Stomach (tissue), 9 donors: ENCODE data around the gene DHDDS. TPM values are rescaled to one million over a fixed set of nuclear protein-coding genes. Genes with fewer than 3 reads are reported as not detected.
A peak's percentile ranks its signal among the peaks of the same experiment; 100 is the strongest.

ENCODE experiments used
- DNase-seq, 2 donors: peaks; one replicate each; pipeline versions ENCODE4 v3.0.0 to v3.0.0-alpha.2; 2013 to 2019
- H3K27ac ChIP-seq, 5 donors: fragments of 200-600 bp in 4 of 5; sonication (generic) in 4 of 5; one replicate each; pipeline ENCODE4 v1.5.1; 2013 to 2019; ENCODE audit warnings: mild to moderate bottlenecking in 1 of 5, moderate library complexity in 1 of 5
- H3K27me3 ChIP-seq, 3 donors: fragments of 200-600 bp; sonication (generic); one replicate each; pipeline ENCODE4 v1.5.1; 2017 to 2019; ENCODE audit warnings: mixed run types in 1 of 3
- H3K36me3 ChIP-seq, 4 donors: fragments of 200-600 bp; sonication (generic); 1 replicate in 3 of 4; 2 replicates in 1 of 4; pipeline ENCODE4 v1.5.1; 2016 to 2019
- H3K4me1 ChIP-seq, 4 donors: fragments of 200-600 bp; sonication (generic); one replicate each; pipeline ENCODE4 v1.5.1; 2016 to 2019
- H3K4me3 ChIP-seq, 4 donors: fragments of 200-600 bp; sonication (generic) in 3 of 4; one replicate each; pipeline ENCODE4 v1.5.1; 2016 to 2019; ENCODE audit warnings: mild to moderate bottlenecking in 1 of 4
- H3K9me3 ChIP-seq, 4 donors: fragments of 200-600 bp; sonication (generic); one replicate each; pipeline ENCODE4 v1.5.1; 2016 to 2019
- EP300 ChIP-seq: sonication (generic); formaldehyde crosslinking; IDR thresholded peaks from one replicate; pipeline ENCODE4 v1.6.1; 2017; ENCODE audit warnings: antibody characterized with exemption
- POLR2A ChIP-seq, 4 donors: fragments of 450-650 bp; IDR thresholded peaks; one replicate each; pipeline ENCODE4 v1.6.1; 2016; ENCODE audit warnings: antibody characterized with exemption in 4 of 4, control low read depth in 2 of 4, mild to moderate bottlenecking in 1 of 4, moderate library complexity in 1 of 4
- POLR2AphosphoS5 ChIP-seq, 3 donors: sonication (generic); formaldehyde crosslinking; IDR thresholded peaks; one replicate each; pipeline ENCODE4 v1.6.1; 2016; ENCODE audit warnings: antibody characterized with exemption in 3 of 3
- WGBS, 5 donors: extraction: QIAGEN DNeasy Blood & Tissue Kit in 3 of 5; methylation state at CpG; one replicate each; pipeline versions ENCODE4 v1.1.5 to v1.1.7; 2013 to 2018; 5-methylcytosine and 5-hydroxymethylcytosine counted together
- intact Hi-C: fragments of 100-400 bp; cut with DNase I; formaldehyde crosslinking; loops from one replicate; pipeline ENCODE4 v1.15.1; 2023; ENCODE audit warnings: low total_unique reads
- polyA plus RNA-seq, 3 donors: library from polyadenylated mRNA; stranded (reverse); fragments of 200-250 nt; gene quantifications; one replicate each; pipeline ENCODE4 v1.2.3, GENCODE V29; 2013
- total RNA-seq, 5 donors: library from RNA; depleted of rRNA; stranded (reverse); fragments of >200 nt; gene quantifications; one replicate each; pipeline versions ENCODE4 v1.1.0 to v1.2.3, GENCODE V29; 2014 to 2016
- TF ChIP-seq, protein P1 (sequence below), 7 experiments: fragments of 450-650 bp in 4 of 7; fragments of 200-600 bp in 3 of 7; sonication (generic) in 3 of 7; IDR thresholded peaks; one replicate each; pipeline ENCODE4 v1.5.1; 2016 to 2019; ENCODE audit warnings: antibody characterized with exemption in 7 of 7, control low read depth in 2 of 7, mild to moderate bottlenecking in 1 of 7
- donor health status: healthy with polysubstance abuse.
- donor health status: Bipolar disorder and iron deficiency.
- donor health status: healthy.

DHDDS gene
- total and polyA plus RNA-seq, 8 donors = 15.3 to 63.6 (median 43.7) TPM

DNA sequence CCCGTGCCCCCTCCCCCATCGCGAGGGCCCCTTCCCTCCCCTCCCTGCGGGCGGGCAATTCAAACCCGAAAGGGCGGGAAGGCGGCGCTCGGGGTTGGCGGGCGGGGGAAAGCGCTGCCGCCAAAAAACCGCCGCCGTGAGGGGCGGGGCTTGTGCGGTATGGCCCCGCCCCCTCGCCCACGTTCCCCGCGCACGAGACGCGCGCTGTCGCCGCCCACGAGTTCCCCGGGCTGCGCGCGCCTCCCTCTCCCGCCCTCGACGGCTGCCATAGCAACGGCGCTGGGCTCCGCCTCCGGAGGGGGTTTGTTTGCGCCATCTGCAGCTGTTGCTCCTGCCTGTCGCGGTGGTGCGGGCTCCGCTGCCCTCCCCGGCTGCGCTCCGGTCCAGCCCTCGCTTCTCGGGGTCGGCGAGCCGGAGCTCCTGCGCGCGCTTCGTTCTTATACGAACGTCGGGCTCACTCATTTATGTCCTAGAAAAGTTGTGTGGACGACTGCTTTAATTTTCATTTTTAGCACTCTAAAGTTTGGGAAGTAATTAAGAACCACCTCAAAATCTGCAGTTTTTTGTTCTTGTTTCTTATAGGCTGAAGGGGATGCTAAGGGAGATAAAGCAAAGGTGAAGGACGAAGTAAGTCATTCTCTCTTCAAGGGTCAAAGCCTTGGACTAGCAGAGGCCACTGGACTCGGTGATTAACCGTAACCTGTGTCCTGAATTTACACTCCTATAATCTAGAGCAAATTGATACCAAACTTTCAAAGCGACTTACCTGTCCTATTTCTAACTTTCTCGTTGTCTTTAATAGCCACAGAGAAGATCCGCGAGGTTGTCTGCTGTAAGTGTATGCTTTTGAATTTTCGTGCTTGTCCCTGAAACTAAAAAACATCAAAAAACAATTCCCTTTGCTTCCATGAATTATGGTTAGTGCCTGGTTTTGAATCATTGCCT, 41.1 kb downstream of the DHDDS start:
- DNase-seq = peak; percentile 97 to 98
- Histone ChIP-seq H3K36me3 (peaks cover 17 to 59% (median 53%) of the 10 kb centered on the region in 4 donors), H3K27me3 (no peaks in the 10 kb centered on the region), H3K9me3 (no peaks in the 10 kb centered on the region), H3K27ac (peak overlapping the region; percentile 99 to 100 (median 100)), H3K4me3 (peak overlapping the region; percentile 94 to 100 (median 98)), H3K4me1 (peaks cover 25 to 61% (median 49%) of the 10 kb centered on the region in 4 donors)
- intact Hi-C loops = no loop called here
- 3 to 6% (median 3%) methylated on average over 41 to 66 of the region's 71 CpGs for WGBS, 5 donors
- TF ChIP-seq, protein P1, sequence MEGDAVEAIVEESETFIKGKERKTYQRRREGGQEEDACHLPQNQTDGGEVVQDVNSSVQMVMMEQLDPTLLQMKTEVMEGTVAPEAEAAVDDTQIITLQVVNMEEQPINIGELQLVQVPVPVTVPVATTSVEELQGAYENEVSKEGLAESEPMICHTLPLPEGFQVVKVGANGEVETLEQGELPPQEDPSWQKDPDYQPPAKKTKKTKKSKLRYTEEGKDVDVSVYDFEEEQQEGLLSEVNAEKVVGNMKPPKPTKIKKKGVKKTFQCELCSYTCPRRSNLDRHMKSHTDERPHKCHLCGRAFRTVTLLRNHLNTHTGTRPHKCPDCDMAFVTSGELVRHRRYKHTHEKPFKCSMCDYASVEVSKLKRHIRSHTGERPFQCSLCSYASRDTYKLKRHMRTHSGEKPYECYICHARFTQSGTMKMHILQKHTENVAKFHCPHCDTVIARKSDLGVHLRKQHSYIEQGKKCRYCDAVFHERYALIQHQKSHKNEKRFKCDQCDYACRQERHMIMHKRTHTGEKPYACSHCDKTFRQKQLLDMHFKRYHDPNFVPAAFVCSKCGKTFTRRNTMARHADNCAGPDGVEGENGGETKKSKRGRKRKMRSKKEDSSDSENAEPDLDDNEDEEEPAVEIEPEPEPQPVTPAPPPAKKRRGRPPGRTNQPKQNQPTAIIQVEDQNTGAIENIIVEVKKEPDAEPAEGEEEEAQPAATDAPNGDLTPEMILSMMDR (IDR thresholded peaks at IDR 0.05) = no peak
- TF ChIP-seq POLR2AphosphoS5 (IDR thresholded peaks at IDR 0.05) = peak in 2 of 3 donors; percentile 82 to 86

DNA sequence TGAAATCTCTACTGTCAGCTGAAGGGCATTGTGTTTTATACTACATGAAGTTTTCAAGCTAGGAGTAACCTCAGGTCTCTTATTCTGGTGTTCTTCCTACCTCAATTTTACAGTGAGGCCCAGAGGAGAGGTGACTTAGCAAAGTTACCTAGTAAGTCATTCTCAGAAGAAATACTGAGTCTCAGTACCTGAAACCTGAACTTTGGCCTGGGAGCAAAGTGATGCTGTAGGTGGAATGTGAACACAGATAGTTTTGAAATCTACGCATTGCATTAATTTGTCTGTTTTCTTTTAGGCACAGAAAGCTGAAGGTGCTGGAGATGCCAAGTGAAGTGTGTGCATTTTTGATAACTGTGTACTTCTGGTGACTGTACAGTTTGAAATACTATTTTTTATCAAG, 42.7 kb downstream of the DHDDS start:
- no peak for DNase-seq
- WGBS, 5 donors = 94 to 97% (median 97%) methylated on average over 1 of the region's 1 CpG

DNA sequence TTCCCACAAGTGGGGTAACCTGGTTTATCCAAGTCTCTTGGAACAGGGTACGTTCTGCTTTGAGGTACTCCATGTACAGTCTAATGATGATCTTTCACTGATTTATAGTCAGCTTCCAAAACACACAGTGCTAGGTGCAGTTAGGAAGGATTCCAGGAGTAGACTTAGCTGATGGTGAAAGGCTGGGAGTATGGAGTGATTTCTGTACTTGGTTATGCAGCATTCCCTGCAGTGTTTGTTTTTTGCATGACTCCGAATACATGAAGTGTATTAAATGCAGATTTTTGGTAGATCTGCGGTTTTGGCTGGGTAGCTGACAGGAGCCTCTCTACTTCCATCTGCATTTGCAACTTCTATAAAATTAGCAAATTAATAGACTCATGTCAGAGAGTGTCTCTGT, 43.9 kb downstream of the DHDDS start:
- WGBS, 5 donors = 83 to 95% (median 84%) methylated on average over 3 of the region's 3 CpGs
- no peak overlapping the region for H3K4me3 ChIP-seq
- intact Hi-C loops = no loop called here
- H3K27ac ChIP-seq = no peak overlapping the region
- TF ChIP-seq POLR2A (IDR thresholded peaks at IDR 0.05) (no peak), EP300 (no peak), POLR2AphosphoS5 (IDR thresholded peaks at IDR 0.05) (no peak)
- TF ChIP-seq, protein P1 (IDR thresholded peaks at IDR 0.05) = no peak
- H3K4me1 ChIP-seq = peaks cover 23 to 39% (median 34%) of the 10 kb centered on the region in 4 donors
- H3K36me3 ChIP-seq = peaks cover 17 to 63% (median 58%) of the 10 kb centered on the region in 4 donors
- H3K9me3 ChIP-seq = no peaks in the 10 kb centered on the region
- H3K27me3 ChIP-seq = no peaks in the 10 kb centered on the region
- DNase-seq = no peak

More for the DNA sequence above, 42.7 kb downstream of the DHDDS start:
- TF ChIP-seq, protein P1 (IDR thresholded peaks at IDR 0.05) = no peak
- no peak for TF ChIP-seq EP300
- no peak for TF ChIP-seq POLR2A (IDR thresholded peaks at IDR 0.05)
- no peak for TF ChIP-seq POLR2AphosphoS5 (IDR thresholded peaks at IDR 0.05)
- intact Hi-C loops = no loop called here
- H3K4me3 ChIP-seq = no peak overlapping the region
- H3K27me3 ChIP-seq = no peaks in the 10 kb centered on the region
- peaks cover 25 to 49% (median 43%) of the 10 kb centered on the region in 4 donors for H3K4me1 ChIP-seq
- H3K27ac ChIP-seq = no peak overlapping the region
- peaks cover 17 to 54% (median 52%) of the 10 kb centered on the region in 4 donors for H3K36me3 ChIP-seq
- H3K9me3 ChIP-seq = no peaks in the 10 kb centered on the region

DNA sequence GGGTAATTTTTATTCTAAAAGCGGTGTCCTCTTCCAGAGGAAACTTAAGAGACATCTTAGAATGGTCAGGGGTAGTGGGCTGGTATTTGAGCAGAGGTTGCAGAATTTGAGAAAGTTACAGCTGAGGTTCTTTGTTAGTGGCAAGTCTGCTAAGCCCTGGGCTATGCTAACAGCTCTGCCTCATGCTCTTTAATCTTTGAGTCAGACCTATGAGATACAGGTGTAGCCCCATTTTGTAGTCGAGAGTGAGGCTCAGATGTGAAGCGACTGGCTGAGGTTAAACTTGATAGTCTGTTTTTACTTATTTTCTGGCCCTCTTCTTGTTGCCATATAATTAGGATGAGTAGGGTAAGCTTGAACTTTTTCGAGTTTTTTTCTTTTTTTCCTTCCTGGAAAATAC, 44.8 kb downstream of the DHDDS start:
- 81 to 90% (median 82%) methylated on average over 4 of the region's 4 CpGs for WGBS, 5 donors
- TF ChIP-seq POLR2A (IDR thresholded peaks at IDR 0.05) = no peak
- TF ChIP-seq, protein P1 (IDR thresholded peaks at IDR 0.05) = no peak
- TF ChIP-seq EP300 = no peak
- TF ChIP-seq POLR2AphosphoS5 (IDR thresholded peaks at IDR 0.05) = no peak
- intact Hi-C loops = no loop called here

More for the DNA sequence above, 44.8 kb downstream of the DHDDS start:
- Histone ChIP-seq H3K9me3 (no peaks in the 10 kb centered on the region), H3K27me3 (no peaks in the 10 kb centered on the region), H3K27ac (no peak overlapping the region), H3K4me1 (peaks cover 14 to 29% (median 24%) of the 10 kb centered on the region in 4 donors), H3K4me3 (no peak overlapping the region), H3K36me3 (peaks cover 17 to 66% (median 60%) of the 10 kb centered on the region in 4 donors)
- no peak for DNase-seq
